Mucosa of descending colon (tissue), 3 donors: ENCODE data around the gene APBB2. TPM values are rescaled to one million over a fixed set of nuclear protein-coding genes. Genes with fewer than 3 reads are reported as not detected.
A peak's percentile ranks its signal among the peaks of the same experiment; 100 is the strongest.

Experiments
- ATAC-seq: fragments of 200-7000 bp; cut with Tn5 transposase; one replicate; pipeline ENCODE4 v1.9.1; 2020; ENCODE audit warnings: mild to moderate bottlenecking, moderate library complexity
- DNase-seq, 3 donors: peaks; one replicate each; pipeline ENCODE4 v3.0.0-alpha.2; 2020
- H3K36me3 ChIP-seq: fragments of 200-600 bp; one replicate; pipeline ENCODE4 v1.8.0; 2021; ENCODE audit warnings: low read depth, mild to moderate bottlenecking
- H3K4me1 ChIP-seq: fragments of 200-600 bp; one replicate; pipeline ENCODE4 v1.8.0; 2021; ENCODE audit warnings: low read depth, mild to moderate bottlenecking
- H3K4me3 ChIP-seq: fragments of 200-600 bp; one replicate; pipeline ENCODE4 v1.8.0; 2021; ENCODE audit warnings: mild to moderate bottlenecking
- H3K9me3 ChIP-seq: fragments of 200-600 bp; one replicate; pipeline ENCODE4 v1.8.0; 2021; ENCODE audit warnings: mild to moderate bottlenecking
- intact Hi-C, 2 donors: fragments of 100-400 bp; cut with DNase I in 1 of 2; cut with micrococcal nuclease in 1 of 2; formaldehyde crosslinking; loops; one replicate each; pipeline versions ENCODE4 v1.11.0 to v1.11.1; 2022; cut with DNase I, micrococcal nuclease
- total RNA-seq, 3 donors: library from RNA; stranded (reverse); fragmentation: NEBNext Ultra II Directional in 2 of 3; extraction: Animal tissue kit (Norgen Biotek cat#: 25700) in 2 of 3; gene quantifications; one replicate each; pipeline versions ENCODE4 v1.2.1 to v1.2.4, GENCODE V29; 2021 to 2023
- TF ChIP-seq, protein P1 (sequence below): fragments of 200-600 bp; IDR thresholded peaks from one replicate; pipeline ENCODE4 v1.8.0; 2022; ENCODE audit warnings: antibody characterized with exemption, mild to moderate bottlenecking
- donor health status: DM: no; HTN: no; CAD: no; lungs with moderate emphysema.
- donor health status: DM: no; HTN: no; CAD: no.
- donor health status: DM: no; HTN: yes; CAD: no.

The APBB2 gene
- total RNA-seq, 3 donors from 2014 or later, result 26.3 to 68.3 (median 29.6) TPM

DNA sequence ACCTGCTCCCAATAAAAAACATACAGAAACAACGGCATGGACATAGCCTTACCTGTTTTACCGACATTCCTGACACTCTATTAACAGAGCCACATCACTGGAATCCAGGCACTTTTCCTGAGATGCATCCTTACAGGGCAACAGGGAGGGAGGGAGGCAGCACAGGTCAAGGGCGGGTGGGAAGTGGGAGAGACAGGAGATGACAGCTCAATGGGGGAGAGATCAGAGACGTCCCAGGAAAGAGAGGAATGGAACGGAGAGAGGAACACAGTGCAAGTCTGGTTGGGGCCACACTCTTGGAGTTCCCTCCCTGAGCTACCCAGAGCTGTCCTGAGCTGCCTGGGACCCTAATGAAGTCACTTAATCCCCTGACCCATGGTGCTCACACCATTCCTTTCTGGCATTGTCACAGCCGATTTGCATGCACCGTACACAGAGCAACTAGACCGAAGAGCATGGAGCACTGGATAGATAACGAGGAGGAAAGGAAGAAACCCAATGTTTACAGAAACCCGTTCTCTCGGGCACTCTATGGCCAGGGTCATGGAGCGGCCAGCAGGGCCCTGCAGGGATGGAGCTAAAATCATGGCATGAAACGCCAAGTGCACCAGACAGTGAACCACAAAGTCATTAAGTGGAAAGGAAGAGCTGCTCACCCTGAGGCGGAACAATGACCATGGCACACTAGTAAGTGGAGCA lies 371.5 kb downstream of the APBB2 start:
- H3K4me1 ChIP-seq, result no peaks in the 10 kb centered on the region
- H3K4me3 ChIP-seq, result no peak overlapping the region
- H3K9me3 ChIP-seq, result no peaks in the 10 kb centered on the region
- no peak for DNase-seq
- no peak for ATAC-seq
- TF ChIP-seq, protein P1, sequence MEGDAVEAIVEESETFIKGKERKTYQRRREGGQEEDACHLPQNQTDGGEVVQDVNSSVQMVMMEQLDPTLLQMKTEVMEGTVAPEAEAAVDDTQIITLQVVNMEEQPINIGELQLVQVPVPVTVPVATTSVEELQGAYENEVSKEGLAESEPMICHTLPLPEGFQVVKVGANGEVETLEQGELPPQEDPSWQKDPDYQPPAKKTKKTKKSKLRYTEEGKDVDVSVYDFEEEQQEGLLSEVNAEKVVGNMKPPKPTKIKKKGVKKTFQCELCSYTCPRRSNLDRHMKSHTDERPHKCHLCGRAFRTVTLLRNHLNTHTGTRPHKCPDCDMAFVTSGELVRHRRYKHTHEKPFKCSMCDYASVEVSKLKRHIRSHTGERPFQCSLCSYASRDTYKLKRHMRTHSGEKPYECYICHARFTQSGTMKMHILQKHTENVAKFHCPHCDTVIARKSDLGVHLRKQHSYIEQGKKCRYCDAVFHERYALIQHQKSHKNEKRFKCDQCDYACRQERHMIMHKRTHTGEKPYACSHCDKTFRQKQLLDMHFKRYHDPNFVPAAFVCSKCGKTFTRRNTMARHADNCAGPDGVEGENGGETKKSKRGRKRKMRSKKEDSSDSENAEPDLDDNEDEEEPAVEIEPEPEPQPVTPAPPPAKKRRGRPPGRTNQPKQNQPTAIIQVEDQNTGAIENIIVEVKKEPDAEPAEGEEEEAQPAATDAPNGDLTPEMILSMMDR, result no peak
- H3K36me3 ChIP-seq, result no peaks in the 10 kb centered on the region
- intact Hi-C loops, result no loop called here

DNA sequence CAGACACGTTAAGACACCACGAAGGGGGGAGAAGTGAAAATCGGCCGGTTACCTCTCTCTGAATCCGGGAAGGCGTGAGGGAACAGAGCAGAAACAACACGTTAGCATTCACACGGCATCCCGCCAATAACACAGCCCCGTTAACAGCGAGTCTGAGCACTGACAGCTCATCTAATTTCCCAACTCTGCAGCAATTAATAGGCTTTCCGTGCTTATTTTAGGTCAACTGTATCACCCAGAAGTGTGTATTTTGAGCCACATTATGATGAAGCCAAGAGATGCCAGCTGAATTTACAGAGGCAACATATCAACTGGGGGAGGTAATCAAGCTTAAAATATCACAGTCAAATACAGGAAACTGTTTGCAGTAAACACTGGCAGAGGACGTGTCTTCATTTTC lies 372.0 kb downstream of the APBB2 start:
- intact Hi-C loops, result no loop called here
- DNase-seq, result no peak
- Histone ChIP-seq H3K9me3 (no peaks in the 10 kb centered on the region), H3K36me3 (no peaks in the 10 kb centered on the region), H3K4me1 (no peaks in the 10 kb centered on the region), H3K4me3 (no peak overlapping the region)
- no peak for ATAC-seq
- TF ChIP-seq, protein P1, result no peak

GRCh38 chr4:40840985-40841571 lies 373.3 kb downstream of the APBB2 start:
- no peaks in the 10 kb centered on the region for H3K9me3 ChIP-seq
- intact Hi-C loops, result no loop called here
- no peaks in the 10 kb centered on the region for H3K36me3 ChIP-seq
- ATAC-seq (peak; percentile 91), DNase-seq (peak; percentile 72 to 92 (median 80))
- H3K4me3 ChIP-seq, result no peak overlapping the region
- TF ChIP-seq, protein P1, result peak; percentile 58
- no peaks in the 10 kb centered on the region for H3K4me1 ChIP-seq

GRCh38 chr4:40840255-40840984 lies 373.9 kb downstream of the APBB2 start:
- intact Hi-C loops, result no loop called here
- no peaks in the 10 kb centered on the region for H3K4me1 ChIP-seq
- no peaks in the 10 kb centered on the region for H3K36me3 ChIP-seq
- no peak for ATAC-seq
- TF ChIP-seq, protein P1, result no peak
- no peak overlapping the region for H3K4me3 ChIP-seq
- no peak for DNase-seq
- no peaks in the 10 kb centered on the region for H3K9me3 ChIP-seq

GRCh38 chr4:40838742-40839141 lies 375.6 kb downstream of the APBB2 start:
- no peaks in the 10 kb centered on the region for H3K36me3 ChIP-seq
- TF ChIP-seq, protein P1, result no peak
- intact Hi-C loops, result no loop called here
- ATAC-seq (no peak), DNase-seq (no peak)
- H3K9me3 ChIP-seq, result no peaks in the 10 kb centered on the region
- no peaks in the 10 kb centered on the region for H3K4me1 ChIP-seq
- no peak overlapping the region for H3K4me3 ChIP-seq
